Heart left ventricle (tissue), 16 donors: ENCODE results near the gene IL2RG. TPM values are rescaled to one million over a fixed set of nuclear protein-coding genes. Genes with fewer than 3 reads are reported as not detected.
A peak's percentile ranks its signal among the peaks of the same experiment; 100 is the strongest.

Source experiments
- ATAC-seq, 4 donors: fragments of 200-7000 bp; cut with Tn5 transposase; one replicate each; pipeline ENCODE4 v1.9.1; 2020 to 2022; ENCODE audit warnings: moderate library complexity in 4 of 4, mild to moderate bottlenecking in 3 of 4, moderate number of reproducible peaks in 1 of 4
- DNase-seq, 5 donors: peaks; one replicate each; pipeline ENCODE4 v3.0.0-alpha.2; 2020
- H3K27ac ChIP-seq, 12 donors: fragments of 200-600 bp; sonication (generic) in 4 of 12; one replicate each; pipeline versions ENCODE4 v1.5.0 to v1.8.0; 2016 to 2022; ENCODE audit warnings: mild to moderate bottlenecking in 2 of 12
- H3K27me3 ChIP-seq, 9 donors: fragments of 200-600 bp; sonication (generic) in 2 of 9; one replicate each; pipeline versions ENCODE4 v1.5.1 to v1.8.0; 2016 to 2022; ENCODE audit warnings: mild to moderate bottlenecking in 3 of 9
- H3K36me3 ChIP-seq, 9 donors: fragments of 200-600 bp; sonication (generic) in 2 of 9; one replicate each; pipeline versions ENCODE4 v1.5.0 to v1.8.0; 2018 to 2022; ENCODE audit warnings: mild to moderate bottlenecking in 2 of 9
- H3K4me1 ChIP-seq, 12 donors: fragments of 200-600 bp; sonication (generic) in 4 of 12; one replicate each; pipeline versions ENCODE4 v1.5.0 to v1.8.0; 2016 to 2022; ENCODE audit warnings: mild to moderate bottlenecking in 3 of 12
- H3K4me3 ChIP-seq, 12 donors: fragments of 200-600 bp; sonication (generic) in 4 of 12; one replicate each; pipeline versions ENCODE4 v1.5.0 to v1.8.0; 2017 to 2022; ENCODE audit warnings: mild to moderate bottlenecking in 9 of 12, moderate library complexity in 4 of 12
- H3K9me3 ChIP-seq, 12 donors: fragments of 200-600 bp; sonication (generic) in 4 of 12; one replicate each; pipeline versions ENCODE4 v1.5.0 to v1.8.0; 2016 to 2022; ENCODE audit warnings: mild to moderate bottlenecking in 1 of 12
- POLR2A ChIP-seq, 2 donors: fragments of 450-650 bp; IDR thresholded peaks; one replicate each; pipeline ENCODE4 v1.6.1; 2017; ENCODE audit warnings: antibody characterized with exemption in 2 of 2, mild to moderate bottlenecking in 2 of 2, moderate library complexity in 2 of 2
- WGBS, 4 donors: extraction: QIAGEN DNeasy Blood & Tissue Kit in 2 of 4; methylation state at CpG; one replicate each; pipeline versions ENCODE4 v1.1.5 to v1.1.7; 2013 to 2018; 5-methylcytosine and 5-hydroxymethylcytosine counted together
- intact Hi-C, 10 donors: fragments of 100-400 bp; cut with DNase I; formaldehyde crosslinking; loops; one replicate each; pipeline versions ENCODE4 v1.11.1 to v1.14.2; 2022
- polyA plus RNA-seq, 2 donors: library from polyadenylated mRNA; stranded (reverse); fragments of 200-250 nt; gene quantifications; one replicate each; pipeline ENCODE4 v1.2.3, GENCODE V29; 2013
- total RNA-seq, 9 donors: library from RNA; depleted of rRNA in 2 of 9; stranded (reverse); fragments of >200 nt in 2 of 9; fragmentation: NEBNext Ultra II Directional in 3 of 9; extraction: Animal tissue kit (Norgen Biotek cat#: 25700) in 3 of 9; gene quantifications; one replicate each; pipeline versions ENCODE4 v1.1.0 to v1.2.4, GENCODE V29; 2016 to 2023
- TF ChIP-seq, protein P1 (sequence below), 12 donors: fragments of 200-600 bp; sonication (generic) in 4 of 12; IDR thresholded peaks; one replicate each; pipeline versions ENCODE4 v1.5.0 to v1.8.0; 2018 to 2022; ENCODE audit warnings: antibody characterized with exemption in 12 of 12, mild to moderate bottlenecking in 5 of 12
- donor health status: ischemic (EF 13 %, LVEDD 7.1; RV severe dilation, severe dysfunction).
- donor health status: healthy with polysubstance abuse.
- donor health status: DM: no; HTN: yes; CAD: no.
- donor health status: DM: no; HTN: no; CAD: no.
- donor health status: ischemic (EF 25% LVEDD 6.9; RV normal size, moderate dysfunction).
- donor health status: ischemic (EF 25% LVEDD 5.7; RV mildly dilated, moderate dysfunction).
- donor health status: healthy.
- donor health status: DM: yes; HTN: yes; CAD: no.
- donor health status: ischemic (EF 35%, LVEDD 5.7; RV mildly dilated, moderate dysfunction).
- donor health status: nonischemic (EF 11% LVEDD 7.7; RV severe dilation, severe dysfunction).
- donor health status: DM: yes; HTN: yes; CAD: no.
- donor health status: PGD.
- donor health status: ischemic (EF 29% LVEDD 5.4; RV normal size, mild dysfunction).
- donor health status: nonischemic (EF 23%, LVEDD 6.1; RV moderate dilation, normal function).

Gene IL2RG
- total and polyA plus RNA-seq, 11 donors = 0.44 to 25.2 (median 2.0) TPM

DNA sequence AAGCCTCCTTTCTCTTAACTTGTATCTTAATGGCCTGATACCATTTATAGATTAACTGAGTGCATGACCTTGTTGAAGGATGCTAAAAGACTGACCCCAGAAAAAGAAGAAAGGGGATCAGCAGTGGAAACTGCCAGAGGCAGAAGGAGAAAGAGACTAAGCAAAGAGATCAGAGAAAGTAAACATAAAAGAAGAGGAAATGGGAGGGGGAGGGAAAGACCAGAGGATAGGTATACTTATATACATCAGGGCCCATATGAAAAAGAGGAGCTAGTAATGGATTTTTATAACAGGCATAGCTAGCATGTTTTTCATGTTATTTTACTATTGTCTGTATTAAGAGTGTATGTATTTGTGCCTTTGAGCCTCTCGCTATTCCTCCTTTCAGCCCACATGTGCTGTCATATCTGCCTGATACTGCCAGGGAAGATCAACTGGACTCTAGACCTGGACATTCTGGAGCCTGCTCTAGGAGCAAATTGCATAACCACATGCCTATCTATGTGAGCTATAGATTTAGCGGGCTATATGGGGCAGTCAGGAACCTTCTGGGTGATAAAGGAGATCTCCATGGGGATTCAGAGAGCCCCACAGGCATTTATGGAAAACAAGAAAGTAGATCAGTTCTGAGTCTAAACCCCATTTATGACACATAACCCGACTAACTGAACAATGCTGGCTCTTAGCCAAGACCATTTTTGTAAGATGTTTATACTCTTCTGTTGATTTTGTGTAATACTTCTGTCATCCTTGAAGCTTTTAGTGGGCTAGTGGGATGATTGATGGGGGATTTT is 29.9 kb downstream of the IL2RG start:
- Histone ChIP-seq H3K27me3 (peaks cover 0 to 13% (median 0%) of the 10 kb centered on the region in 9 donors), H3K27ac (no peak overlapping the region), H3K4me1 (no peaks in the 10 kb centered on the region), H3K4me3 (no peak overlapping the region), H3K9me3 (no peaks in the 10 kb centered on the region), H3K36me3 (no peaks in the 10 kb centered on the region)
- no peak for TF ChIP-seq POLR2A (IDR thresholded peaks at IDR 0.05)
- TF ChIP-seq, protein P1, sequence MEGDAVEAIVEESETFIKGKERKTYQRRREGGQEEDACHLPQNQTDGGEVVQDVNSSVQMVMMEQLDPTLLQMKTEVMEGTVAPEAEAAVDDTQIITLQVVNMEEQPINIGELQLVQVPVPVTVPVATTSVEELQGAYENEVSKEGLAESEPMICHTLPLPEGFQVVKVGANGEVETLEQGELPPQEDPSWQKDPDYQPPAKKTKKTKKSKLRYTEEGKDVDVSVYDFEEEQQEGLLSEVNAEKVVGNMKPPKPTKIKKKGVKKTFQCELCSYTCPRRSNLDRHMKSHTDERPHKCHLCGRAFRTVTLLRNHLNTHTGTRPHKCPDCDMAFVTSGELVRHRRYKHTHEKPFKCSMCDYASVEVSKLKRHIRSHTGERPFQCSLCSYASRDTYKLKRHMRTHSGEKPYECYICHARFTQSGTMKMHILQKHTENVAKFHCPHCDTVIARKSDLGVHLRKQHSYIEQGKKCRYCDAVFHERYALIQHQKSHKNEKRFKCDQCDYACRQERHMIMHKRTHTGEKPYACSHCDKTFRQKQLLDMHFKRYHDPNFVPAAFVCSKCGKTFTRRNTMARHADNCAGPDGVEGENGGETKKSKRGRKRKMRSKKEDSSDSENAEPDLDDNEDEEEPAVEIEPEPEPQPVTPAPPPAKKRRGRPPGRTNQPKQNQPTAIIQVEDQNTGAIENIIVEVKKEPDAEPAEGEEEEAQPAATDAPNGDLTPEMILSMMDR (IDR thresholded peaks at IDR 0.05) = no peak
- DNase-seq (no peak), ATAC-seq (no peak)
- 49 to 56% (median 54%) methylated on average over 3 of the region's 3 CpGs for WGBS, 4 donors
- intact Hi-C loops = no loop called here

DNA sequence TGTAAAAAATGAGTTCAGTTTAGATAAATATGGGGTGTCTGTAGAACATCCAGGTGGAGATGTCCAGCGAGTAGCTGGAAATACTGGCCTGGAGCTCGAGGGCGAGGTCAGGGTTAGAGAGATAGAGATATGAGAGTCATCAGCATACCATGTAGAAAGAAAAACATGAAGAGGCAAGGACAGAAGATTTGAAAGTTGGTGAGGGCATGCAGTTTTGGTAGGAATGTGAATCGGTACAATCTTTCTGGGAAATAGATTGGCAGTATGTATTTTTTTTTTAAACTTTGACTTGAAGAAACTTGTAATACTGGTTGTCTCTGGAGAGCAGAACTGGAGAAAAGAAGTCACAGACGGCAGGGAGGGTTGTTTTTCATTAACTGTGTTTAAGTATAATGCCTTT is 40.8 kb downstream of the IL2RG start:
- no peak for ATAC-seq
- WGBS, 4 donors = 62 to 75% (median 69%) methylated on average over 5 of the region's 5 CpGs
- intact Hi-C loops = no loop called here
- H3K27me3 ChIP-seq = peaks cover 0 to 3% (median 0%) of the 10 kb centered on the region in 9 donors
- no peak overlapping the region for H3K27ac ChIP-seq
- no peaks in the 10 kb centered on the region for H3K36me3 ChIP-seq
- peaks cover 0 to 19% (median 2%) of the 10 kb centered on the region in 12 donors for H3K4me1 ChIP-seq
- DNase-seq = no peak
- TF ChIP-seq, protein P1 (IDR thresholded peaks at IDR 0.05) = no peak
- TF ChIP-seq POLR2A (IDR thresholded peaks at IDR 0.05) = no peak
- no peaks in the 10 kb centered on the region for H3K9me3 ChIP-seq
- H3K4me3 ChIP-seq = no peak overlapping the region

DNA sequence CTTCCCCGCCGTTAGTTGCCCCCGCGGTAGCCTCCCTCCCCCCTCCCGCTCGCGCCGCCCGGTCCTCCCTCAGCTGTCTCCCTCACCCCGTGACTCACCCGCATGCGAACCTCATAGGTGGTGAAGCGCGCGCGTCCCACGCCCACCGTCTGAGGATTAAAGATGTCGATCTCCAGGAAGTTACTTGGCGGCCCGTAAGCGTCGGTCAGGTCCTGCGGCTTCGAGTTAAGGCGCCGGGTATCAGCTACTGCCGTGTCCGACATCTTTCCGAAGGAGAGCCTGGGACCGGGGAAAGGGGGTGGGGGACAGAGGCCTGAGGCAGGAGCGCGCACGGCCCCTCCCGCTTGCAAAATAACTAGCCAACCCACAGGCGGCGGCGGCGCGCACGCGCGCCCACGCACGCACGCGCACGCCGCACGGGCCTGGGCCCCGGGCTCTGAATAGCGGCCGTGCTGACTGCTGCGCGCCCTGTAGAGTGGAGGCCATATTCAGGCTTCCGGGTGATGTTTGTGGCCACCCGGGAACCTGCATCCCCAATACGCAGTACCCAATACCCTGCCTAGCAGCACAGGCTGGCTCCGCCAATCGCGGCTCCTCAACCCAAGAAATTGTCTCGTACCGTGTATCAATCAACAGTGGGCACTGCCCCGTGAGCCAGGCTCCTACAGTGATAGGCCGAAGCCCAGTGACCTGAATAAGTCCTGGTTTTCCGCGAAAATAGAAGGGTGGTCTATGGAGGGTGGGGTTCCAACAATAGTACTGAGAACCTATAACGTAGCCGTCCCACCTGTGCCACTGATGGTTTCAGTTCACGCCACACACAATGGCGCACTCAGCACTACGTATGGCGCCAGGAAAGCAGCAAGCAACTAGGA is 43.1 kb downstream of the IL2RG start, which contains the start of gene SNX12:
TSS of gene SNX12 (minus strand) at position 291 of the 875 bp plus-strand sequence. CDS start at position 263, 28 bp downstream.
- Histone ChIP-seq H3K27me3 (no peaks in the 10 kb centered on the region), H3K4me1 (peaks cover 0 to 19% (median 2%) of the 10 kb centered on the region in 12 donors), H3K36me3 (peaks cover 0 to 5% (median 0%) of the 10 kb centered on the region in 9 donors), H3K27ac (peak within 1 kb of the TSS; percentile 61 to 88 (median 83)), H3K9me3 (no peaks in the 10 kb centered on the region), H3K4me3 (peak within 1 kb of the TSS; percentile 37 to 92 (median 66))
- TF ChIP-seq, protein P1 (IDR thresholded peaks at IDR 0.05) = no peak
- peak in 1 of 2 donors; percentile 77 for TF ChIP-seq POLR2A (IDR thresholded peaks at IDR 0.05)
- 1 to 34% (median 17%) methylated on average over 42 to 73 of the region's 73 CpGs for WGBS, 4 donors
- intact Hi-C loops = loop anchor here in 1 of 10 donors (2.0 kb wide), 2 partner anchors 29 to 115 kb away; no protein-coding TSS in a partner anchor
- ATAC-seq (peak; percentile 97 to 99 (median 98)), DNase-seq (peak; percentile 91 to 94 (median 91))
